Mucosa of gallbladder (tissue), 1 donor: ENCODE results near the gene LONP1. TPM values are rescaled to one million over a fixed set of nuclear protein-coding genes. Genes with fewer than 3 reads are reported as not detected.

Experiments used
- DNase-seq: peaks from one replicate; pipeline ENCODE4 v3.0.0-alpha.2; 2020; ENCODE audit warnings: low spot score
- total RNA-seq: library from RNA; stranded (reverse); gene quantifications from one replicate; pipeline ENCODE4 v1.2.1, GENCODE V29; 2021
- donor health status: DM: no; HTN: no; CAD: no.

The LONP1 gene
- total RNA-seq, 1 donor from 2014 or later: 80.2 TPM

DNA sequence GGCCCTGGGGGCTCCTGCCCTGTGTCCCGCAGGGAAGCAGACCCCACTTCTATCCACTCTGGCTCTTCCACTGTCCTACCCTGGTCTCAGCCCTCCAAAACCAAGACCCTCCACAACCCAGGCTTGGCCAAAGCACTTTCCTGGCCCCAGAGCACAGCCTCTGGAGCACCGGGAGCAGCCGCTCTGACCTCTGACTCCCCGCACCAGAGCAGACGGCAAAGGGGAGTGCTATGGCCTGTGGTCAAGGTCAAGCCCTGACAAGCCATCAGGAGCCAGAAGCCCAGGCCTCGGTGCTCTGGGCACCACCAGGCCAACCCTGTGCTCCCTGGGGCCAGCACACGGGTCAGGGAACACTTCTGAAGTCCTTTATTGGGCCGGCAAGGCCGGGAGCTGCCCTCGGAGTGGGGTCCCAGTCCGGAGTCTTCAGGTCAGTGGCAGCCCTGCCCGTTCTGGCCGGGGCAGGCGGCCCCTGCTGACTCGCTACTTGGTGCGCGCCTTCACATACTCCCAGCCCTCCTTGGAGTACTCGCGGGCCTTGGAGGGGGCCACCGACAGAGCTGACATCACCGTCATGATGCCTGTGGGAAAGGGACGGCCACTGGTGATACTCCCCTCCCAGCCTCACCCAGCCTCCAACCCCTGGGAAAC, 41.8 kb downstream of the LONP1 start:
- no peak for DNase-seq

DNA sequence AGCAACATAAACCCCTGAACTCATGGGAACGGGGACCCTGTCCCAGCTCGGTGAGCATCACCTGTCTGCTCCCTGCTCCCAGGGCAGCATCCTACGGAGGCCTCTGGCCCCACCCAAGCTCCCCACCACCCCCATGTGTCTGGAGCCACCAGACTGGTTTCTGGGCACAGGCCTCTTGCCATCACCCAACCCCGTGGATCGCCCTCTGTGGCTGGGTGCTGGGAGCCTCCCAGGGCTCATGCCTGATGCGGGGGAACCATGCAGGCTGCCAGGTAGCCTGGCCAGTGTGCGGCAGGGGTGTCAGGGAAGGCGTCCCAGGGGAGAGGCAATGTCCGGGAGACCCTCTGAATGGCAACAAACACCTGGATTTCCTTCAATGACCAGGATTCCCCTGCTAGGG, 42.4 kb downstream of the LONP1 start:
- no peak for DNase-seq

DNA sequence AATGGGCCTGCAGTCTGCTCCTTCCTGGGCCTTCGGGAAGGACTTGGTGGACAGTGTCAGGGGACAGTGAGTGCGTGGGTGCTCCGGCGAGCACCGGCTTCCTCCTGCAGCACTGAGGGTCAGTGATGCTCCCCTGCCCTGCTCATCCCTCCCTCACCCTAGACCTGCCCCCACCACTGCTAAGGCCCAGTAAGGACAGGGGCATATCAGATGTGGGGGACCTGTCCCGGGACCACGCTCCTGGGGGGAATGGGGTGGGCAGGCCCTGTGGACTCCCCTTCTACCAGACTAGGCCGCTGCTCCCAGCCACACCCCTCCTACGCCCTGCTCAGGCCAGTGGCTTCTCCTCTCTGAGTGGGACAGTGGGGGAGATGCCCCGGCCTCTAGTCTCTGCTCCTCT, 42.8 kb downstream of the LONP1 start:
- no peak for DNase-seq

DNA sequence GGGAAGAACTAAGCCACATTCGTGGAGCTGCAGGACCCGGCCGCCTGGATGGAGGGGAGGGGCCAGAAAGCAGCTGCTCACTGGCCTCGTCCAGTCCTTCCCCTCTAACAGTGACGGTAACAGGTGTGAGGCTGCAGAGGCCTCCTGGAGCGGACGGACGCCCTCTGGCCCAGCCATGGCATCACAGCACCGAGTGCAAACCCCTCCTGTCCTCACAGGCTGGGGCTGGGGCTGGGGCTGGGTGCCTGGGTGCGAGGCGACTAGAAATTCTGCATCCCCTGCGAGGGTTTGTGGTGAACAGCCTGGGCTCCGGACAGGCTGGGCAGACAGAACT, 43.2 kb downstream of the LONP1 start:
- DNase-seq: no peak

DNA sequence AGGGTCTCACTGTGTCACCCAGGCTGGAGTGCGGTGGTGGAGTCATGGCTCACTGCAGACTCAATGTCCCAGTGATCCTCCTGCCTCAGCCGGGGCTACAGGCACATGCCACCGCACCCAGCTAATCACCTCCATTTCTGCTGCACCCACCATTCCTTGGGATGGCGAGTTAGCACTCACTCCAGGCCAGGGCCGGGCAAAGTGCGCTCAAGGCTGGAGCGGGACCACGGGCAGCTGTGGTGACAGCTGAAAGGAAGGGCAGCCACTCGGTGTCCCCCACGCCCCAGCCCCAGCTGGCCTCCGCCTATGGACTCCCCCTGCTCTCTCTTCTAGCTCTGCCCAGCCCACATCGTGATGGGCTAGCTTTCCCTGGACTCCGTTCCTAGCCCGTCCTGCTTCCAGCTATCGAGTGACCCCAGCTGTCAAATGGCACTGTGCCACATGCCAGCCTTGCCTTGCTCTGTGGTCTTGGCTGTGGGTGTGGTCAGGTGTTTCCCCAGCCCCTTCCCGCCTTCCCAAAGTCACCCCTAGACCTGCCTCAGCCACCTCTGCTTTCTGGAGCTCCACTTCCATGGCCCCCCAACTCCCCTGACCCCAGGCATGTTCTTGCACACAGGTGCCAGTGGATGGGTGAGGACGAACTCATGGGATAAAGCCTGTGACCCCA, 43.7 kb downstream of the LONP1 start:
- DNase-seq: no peak

DNA sequence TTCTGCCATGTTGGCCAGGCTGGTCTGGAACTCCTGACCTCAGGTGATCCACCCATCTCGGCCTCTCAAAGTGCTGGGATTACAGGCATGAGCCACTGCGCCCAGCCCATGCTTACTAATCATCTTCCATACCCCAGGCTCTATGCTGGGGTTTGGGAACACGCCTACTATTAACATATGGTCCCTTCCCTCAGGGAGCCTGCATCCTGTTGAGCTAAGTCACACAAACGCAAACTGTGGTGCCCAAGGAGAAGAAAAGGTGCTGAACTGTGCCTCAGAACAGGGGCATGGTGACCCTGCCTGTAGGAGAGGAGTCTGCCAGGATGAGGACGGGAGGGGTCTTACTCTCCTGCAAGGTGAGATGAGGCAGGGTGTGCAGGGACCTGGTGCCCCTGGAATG, 45.2 kb downstream of the LONP1 start:
- no peak for DNase-seq

DNA sequence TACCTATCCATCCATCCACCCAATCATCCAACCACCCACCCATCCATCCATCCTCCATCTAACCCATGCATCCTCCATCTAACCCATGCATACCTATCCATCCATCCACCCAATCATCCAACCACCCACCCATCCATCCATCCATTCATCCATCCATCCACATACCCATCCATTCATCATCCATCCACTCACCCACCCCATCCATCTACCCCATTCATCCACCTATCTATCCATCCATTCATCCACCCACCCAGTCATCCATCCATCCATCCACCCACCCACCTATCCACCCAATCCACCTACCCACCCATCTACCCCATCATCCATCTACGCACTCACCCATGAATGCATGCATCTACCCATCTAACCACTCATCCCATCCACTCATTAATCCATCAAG, 46.2 kb downstream of the LONP1 start:
- no peak for DNase-seq

DNA sequence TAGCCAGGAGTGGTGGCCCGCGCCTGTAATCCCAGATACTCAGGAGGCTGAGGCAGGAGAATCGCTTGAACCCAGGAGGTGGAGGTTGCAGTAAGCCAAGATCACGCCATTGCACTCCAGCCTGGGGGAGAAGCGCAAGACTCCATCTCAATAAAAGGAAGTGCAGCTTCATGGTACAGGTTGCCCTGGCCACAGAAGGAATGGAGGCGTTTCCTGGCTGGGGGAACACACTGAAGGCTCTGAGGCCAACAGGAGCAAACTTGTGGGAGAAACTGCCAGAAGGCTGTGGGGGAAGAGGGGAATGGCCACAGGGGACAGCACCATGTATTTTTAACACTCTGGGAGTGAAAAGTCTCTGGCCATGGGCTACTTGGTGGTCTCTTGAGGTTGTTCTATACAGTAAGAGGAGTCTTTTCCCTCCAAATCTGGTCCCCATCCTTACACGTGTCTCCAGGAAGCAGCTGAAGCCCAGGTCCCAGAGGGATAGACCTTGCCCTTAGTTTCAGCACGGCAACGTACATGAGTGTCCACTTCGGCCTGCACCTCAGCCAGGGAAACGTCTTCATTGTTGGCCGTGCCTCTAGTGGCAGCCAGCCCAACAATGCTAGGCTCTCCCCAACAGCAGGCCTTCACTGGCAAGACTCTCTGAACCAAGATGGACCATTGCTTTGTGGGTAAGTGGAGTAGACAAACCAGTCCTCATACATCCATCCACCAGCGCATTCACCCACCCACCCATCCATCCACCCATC, 47.1 kb downstream of the LONP1 start:
- no peak for DNase-seq

DNA sequence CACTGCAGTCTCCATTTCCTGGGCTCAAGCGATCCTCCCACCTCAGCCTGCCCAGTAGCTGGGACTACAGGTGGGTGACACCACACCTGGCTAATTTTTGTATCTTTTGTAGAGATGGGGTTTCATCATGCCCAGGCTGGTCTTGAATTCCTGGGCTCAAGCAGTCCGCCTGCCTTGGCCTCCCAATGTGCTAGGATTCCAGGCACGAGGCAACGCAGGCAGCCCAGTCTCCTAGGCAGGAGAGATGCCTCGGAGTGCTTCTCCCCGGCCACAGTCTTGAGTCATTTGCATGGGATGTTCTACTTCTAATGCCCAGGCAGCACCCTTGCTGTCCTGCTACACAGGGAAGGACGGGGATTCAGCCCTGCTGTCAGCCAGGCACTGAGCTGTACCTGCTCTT, 48.3 kb downstream of the LONP1 start:
- DNase-seq: no peak

DNA sequence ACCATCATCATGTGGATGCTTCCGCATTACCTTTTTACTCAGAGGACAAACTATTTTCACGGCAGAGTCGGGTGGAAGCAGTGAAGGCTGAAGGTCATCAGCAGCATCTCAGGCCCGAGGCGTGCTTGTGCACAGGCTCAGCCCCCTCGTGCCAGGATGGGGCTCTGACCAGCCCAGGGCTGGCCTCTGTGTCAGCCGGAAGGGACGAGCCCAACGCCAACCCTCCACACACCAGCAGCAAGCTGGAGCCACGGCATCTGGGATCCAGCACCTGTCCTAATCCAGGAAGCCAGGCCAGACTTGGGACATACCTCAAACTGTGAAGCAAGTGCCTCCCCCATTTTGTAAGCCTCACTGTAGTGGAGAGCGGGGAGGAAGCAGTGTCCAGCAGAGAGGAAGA, 50.7 kb downstream of the LONP1 start:
- DNase-seq: no peak

DNA sequence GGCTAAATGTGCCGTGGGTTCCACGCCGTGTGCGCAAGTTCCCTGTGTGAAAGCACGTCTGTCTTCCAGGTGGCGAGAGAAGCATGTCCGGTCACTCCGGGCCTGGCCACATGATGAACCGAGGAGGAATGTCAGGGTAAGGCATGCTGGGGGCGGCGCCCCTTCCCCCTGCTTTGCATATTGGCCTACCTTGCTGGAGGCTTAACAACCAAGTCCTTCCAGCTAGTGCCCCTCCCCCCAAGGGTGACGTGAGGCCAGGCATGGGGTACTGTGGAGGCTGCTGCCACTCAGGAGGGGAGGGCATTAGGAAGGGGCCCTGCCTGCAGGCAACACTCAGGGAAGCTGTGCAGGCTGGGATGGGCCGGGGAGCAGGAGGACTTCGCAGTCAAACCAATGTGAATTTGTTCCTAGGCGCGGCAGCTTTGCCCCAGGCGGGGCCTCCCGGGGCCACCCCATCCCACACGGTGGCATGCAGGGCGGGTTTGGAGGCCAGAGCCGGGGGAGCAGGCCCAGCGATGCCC, 52.1 kb downstream of the LONP1 start:
- DNase-seq: no peak

DNA sequence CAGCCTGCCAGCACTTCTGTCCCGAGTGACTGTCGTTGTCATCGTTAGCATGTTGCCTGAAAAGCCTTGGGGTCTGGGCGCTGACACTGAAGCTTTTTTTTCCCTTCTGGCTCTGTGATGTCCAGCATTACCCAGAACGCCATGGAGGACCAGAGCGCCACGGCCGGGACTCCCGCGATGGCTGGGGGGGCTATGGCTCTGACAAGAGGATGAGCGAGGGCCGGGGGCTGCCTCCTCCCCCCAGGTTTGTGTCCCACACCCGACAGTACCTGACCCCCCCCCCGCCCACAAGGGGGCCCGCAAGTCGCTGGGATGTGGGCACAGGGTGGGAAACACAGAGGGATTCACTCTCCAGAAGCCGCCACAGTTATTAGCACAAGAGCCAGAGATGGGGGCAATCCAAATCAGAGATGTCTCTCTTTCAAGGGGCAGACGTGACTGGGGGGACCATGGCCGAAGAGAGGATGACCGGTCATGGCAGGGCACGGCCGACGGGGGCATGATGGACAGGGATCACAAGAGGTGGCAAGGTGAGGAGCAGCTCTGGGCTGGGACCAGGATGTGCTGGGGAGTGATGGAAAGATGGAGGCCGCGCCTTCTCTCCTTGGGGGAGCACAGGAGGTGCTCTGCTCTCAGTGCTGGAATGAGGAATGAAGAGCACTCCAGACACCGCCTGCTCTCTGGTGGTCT, 52.9 kb downstream of the LONP1 start:
- DNase-seq: no peak

DNA sequence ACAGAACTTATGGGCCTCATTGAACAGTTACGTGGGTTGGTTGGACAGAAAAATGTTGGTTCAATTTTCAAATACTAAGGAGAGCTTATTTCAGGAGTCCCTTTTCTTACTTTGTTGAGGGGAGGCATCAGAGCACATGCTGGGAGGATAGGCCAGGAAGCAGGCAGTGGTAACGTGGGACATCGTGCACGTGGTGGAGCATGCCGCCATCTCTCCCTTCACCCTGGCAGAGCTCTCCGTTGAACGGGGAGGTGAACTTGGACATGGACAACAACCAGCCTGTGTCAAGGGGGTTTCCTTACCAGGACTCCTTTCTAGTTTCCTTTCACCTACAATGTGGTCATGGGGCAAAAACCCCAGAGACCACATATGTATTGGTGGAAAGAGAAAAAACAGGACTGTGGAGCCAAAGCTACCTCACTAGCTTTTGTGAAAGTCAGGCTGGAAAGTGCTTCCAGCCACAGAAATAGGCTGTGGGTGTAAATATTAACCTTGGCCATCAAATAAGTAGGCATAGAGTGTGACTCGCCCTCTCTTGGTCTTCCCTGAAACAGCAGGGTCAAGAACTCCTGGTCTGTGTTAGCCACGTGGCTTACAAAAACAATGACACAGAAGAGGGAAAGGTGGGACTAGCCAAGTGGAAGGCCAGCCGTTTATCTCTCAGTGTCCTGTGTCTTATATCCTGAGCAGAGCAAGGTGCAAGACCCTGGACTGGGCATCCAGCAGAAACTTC, 54.0 kb downstream of the LONP1 start:
- no peak for DNase-seq

DNA sequence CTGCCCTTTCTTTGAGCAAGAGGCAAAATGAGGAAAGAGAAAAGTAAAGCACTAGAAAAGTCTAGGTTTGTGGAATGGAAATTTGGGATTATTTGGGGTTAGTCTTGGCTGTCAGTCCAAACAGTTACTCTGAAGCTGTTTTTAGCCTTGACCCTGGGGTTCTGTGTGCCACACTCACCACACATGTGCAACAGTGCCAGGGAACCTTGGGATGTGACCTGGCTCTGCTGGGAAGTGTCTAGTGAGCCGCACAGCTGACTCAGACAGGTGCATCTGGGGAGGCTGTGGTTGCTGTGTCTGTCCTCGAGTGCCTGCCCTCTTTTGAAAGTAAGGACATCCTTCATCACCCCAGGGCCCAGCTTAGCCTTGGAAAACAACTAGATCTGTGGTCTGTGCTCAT, 55.4 kb downstream of the LONP1 start:
- DNase-seq: no peak

DNA sequence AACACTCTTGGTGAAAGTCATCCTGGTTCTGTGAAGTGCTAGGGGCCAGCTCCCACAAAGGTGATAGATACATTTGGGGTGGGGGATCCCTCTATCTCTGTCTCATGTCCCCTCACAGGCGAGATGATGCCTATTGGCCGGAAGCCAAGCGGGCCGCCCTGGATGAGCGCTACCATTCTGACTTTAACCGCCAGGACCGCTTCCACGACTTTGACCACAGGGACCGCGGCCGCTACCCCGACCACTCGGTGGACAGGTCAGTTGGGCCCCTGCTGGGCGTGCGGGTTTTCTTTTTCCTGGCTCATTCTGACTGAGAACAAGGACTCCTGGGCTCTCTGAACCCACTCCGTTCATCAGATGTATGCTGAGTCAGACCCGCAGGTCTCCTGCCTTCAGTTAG, 56.0 kb downstream of the LONP1 start:
- DNase-seq: no peak

DNA sequence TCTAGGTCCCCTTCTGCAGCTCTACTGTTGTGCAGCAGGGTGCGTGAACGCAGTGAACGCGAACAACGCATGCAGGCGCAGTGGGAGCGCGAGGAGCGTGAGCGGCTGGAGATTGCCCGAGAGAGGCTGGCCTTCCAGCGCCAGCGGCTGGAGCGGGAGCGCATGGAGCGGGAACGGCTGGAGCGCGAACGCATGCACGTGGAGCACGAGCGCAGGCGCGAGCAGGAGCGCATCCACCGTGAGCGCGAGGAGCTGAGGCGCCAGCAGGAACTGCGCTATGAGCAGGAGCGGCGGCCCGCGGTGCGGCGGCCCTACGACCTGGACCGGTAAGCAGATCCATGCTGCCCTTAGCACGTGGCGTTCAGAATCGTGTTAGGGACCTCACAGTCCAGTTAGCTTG, 58.5 kb downstream of the LONP1 start:
- DNase-seq: no peak

DNA sequence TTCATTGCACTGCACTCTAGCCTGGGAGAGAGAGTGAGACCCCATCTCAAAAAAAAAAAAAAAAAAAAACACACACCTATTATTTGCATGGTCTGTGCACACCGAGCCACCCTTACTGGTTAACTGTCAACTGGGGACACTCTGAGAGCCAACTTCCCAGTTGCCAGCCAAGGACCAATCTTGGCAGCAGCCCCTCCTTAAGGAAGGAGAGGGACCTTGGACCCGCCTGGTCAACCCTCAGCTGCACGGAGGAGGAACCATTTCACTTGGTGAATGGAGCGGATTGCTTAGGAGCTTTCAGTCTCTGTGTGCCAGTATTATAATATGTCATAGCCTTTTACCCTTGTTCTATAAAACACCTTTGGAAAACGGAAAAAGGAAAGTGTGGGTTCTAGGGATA, 64.5 kb downstream of the LONP1 start:
- DNase-seq: no peak

DNA sequence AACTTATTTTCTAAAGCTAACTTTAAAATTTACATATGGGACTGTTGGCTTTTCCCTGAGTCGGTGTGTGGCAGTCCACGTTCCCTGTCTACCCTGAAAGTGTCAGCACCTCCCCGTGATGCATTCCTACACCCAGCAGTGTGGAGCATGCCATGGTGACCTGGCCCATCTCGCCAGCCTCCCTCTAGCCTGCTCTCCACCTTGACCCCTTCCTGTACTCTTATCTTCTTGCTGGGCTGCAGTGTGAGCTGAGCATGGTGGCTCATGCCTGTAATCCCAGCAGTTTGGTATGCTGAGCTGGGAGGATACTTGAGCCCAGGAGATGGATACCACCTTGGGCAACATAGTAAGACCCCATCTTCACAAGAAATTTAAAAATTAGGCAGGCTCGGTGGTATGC, 65.0 kb downstream of the LONP1 start:
- DNase-seq: no peak

DNA sequence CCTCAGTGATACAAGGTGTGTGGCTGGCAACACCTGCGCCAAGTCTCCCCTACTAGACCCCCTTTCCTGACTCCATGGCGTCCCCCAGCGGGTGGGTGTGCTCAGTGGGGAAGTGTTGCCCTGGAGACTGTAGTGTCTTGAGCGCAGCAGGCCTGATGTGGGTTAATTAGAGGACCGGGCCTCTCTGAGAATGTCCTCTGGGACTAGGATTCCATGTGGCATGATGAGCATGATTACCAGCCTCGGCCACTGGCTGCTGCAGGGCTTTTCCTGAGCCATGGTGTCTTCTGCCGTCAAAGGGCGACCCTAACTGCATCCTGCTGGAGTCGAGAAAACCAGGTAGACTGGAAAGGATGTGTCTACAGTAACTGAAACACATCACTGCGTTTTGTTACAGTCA, 67.7 kb downstream of the LONP1 start:
- no peak for DNase-seq

DNA sequence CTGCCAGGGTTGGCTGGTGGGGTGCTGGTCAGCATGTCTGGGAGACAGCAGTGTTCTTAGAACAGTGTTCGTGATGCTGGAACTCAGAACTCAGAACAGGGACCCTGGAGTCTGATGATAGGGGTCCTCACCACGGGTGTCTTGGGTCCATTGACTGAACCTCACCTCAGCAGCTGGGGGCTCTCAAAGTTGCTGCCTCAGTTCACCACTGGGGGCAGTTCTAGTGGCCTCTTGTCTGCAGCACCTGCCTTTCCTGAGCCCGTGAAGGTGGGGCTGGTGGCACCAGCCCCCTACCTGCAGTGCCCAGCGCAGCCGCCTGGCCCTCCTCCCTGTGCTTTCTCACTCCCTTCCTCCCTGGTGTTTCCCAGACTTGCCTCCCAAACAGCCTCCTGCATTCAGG, 68.6 kb downstream of the LONP1 start:
- DNase-seq: no peak

DNA sequence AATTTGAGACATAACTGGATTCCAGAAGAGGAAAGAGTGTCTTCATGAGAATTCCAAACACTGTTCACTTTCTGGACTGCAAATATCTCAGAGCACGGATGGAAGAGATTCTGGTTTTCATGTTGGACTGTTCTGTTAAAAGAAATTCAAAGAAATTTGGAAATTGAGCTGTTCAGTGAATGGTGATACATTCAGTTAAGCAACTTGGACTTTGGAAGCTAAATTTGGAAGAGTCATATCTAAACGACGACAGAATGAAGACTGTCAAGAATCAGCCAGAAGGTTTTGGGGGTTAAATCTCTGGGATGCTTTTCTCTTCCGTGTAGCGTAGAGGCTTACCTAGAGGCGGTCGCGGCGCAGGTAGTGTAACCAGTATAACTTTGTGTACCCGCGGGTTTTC, 71.5 kb downstream of the LONP1 start:
- no peak for DNase-seq

DNA sequence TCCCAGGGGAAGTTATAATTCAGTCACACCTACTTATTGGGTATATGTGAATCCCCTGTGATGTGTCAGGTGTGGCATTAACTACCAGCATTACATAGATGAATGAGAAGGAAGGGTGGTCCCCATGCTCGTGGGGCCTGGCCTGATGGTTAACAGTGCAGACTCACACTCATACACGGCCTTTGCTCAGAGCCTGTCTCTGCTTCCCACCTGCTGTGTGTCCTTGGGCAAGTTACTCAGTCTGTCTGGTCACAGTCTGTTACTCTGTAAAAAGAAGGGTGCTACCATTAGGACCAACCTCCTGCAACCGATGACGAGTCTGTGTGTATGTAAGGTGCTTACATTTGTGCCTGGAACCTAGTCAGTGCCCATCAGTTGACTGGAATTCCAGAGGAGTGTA, 73.2 kb downstream of the LONP1 start:
- DNase-seq: no peak
